ENCODE measurements around the gene USP9X. TPM values are rescaled to one million over a fixed set of nuclear protein-coding genes. Genes with fewer than 3 reads are reported as not detected.

Gene USP9X
- total and polyA plus RNA-seq, 12 donors, result 12.6 to 143 (median 86.7) TPM

GRCh38 chrX:41258871-41259270 is 173.6 kb downstream of the USP9X start:
- peaks cover 0 to 3% of the 10 kb centered on the region in 2 donors for H3K4me1 ChIP-seq (replicated peaks in 1 of 2)
- no peak for DNase-seq
- 87 to 91% (median 91%) methylated on average over 14 of the region's 14 CpGs for WGBS, 4 donors
- no peak for TF ChIP-seq POLR2A (IDR thresholded peaks at IDR 0.05)
- no peak for TF ChIP-seq CTCF (IDR thresholded peaks at IDR 0.05)
- no peaks in the 10 kb centered on the region for H3K36me3 ChIP-seq (replicated peaks in 1 of 2)
- peaks cover 11% of the 10 kb centered on the region for H3K27me3 ChIP-seq
- no peak overlapping the region for H3K4me3 ChIP-seq
- intact Hi-C loops (cut with DNase I), result no loop called here
- H3K27ac ChIP-seq, result no peak overlapping the region
- no peaks in the 10 kb centered on the region for H3K9me3 ChIP-seq (replicated peaks in 1 of 3)

DNA sequence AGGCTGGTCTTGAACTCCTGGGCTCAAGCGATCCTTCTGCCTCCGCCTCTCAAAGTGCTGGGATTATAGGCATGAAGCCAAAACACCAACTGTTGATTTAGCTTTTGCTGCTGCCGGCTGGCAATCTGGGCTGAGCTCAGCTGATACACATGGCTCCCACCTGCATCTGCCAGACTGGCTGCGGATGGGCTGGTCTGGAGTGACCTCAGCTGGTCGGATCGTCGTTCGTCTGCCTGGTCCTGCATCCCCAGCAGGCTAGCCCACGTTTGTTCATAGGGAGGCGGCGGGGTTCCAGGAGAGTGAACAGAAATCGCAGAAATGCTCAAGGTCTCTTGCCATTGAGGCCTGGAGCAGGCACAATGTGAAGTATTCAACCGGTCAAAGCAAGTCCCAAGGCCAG is 174.3 kb downstream of the USP9X start:
- peak in 1 of 7 donors; percentile 8 for DNase-seq
- H3K9me3 ChIP-seq (replicated peaks in 1 of 3), result no peaks in the 10 kb centered on the region
- peaks cover 11% of the 10 kb centered on the region for H3K27me3 ChIP-seq
- H3K27ac ChIP-seq, result no peak overlapping the region
- WGBS, 4 donors, result 53 to 100% (median 58%) methylated on average over 2 to 13 of the region's 13 CpGs
- no peak overlapping the region for H3K4me3 ChIP-seq
- intact Hi-C loops (cut with DNase I), result no loop called here
- TF ChIP-seq CTCF (IDR thresholded peaks at IDR 0.05) (no peak), POLR2A (IDR thresholded peaks at IDR 0.05) (no peak)
- no peaks in the 10 kb centered on the region for H3K36me3 ChIP-seq (replicated peaks in 1 of 2)
- no peaks in the 10 kb centered on the region for H3K4me1 ChIP-seq (replicated peaks in 1 of 2)

GRCh38 chrX:41265615-41266014 is 180.4 kb downstream of the USP9X start:
- Histone ChIP-seq H3K4me3 (no peak overlapping the region), H3K27me3 (peaks cover 4% of the 10 kb centered on the region), H3K27ac (no peak overlapping the region), H3K4me1 (replicated peaks in 1 of 2) (no peaks in the 10 kb centered on the region), H3K9me3 (replicated peaks in 1 of 3) (no peaks in the 10 kb centered on the region), H3K36me3 (replicated peaks in 1 of 2) (no peaks in the 10 kb centered on the region)
- 35 to 62% (median 49%) methylated on average over 8 of the region's 8 CpGs for WGBS, 4 donors
- peak in 6 of 7 donors; percentile 30 to 62 (median 44) for DNase-seq
- TF ChIP-seq POLR2A (IDR thresholded peaks at IDR 0.05) (peak in 1 of 2 donors; percentile 30), CTCF (IDR thresholded peaks at IDR 0.05) (no peak)
- intact Hi-C loops (cut with DNase I), result no loop called here

- H3K4me1 ChIP-seq (replicated peaks in 1 of 2), result peaks cover 7 to 13% of the 10 kb centered on the region in 2 donors
- no peak for DNase-seq
- 42 to 66% (median 57%) methylated on average over 2 of the region's 2 CpGs for WGBS, 4 donors
- TF ChIP-seq CTCF (IDR thresholded peaks at IDR 0.05) (no peak), POLR2A (IDR thresholded peaks at IDR 0.05) (no peak)
- no peak overlapping the region for H3K4me3 ChIP-seq
- no peak overlapping the region for H3K27ac ChIP-seq
- intact Hi-C loops (cut with DNase I), result no loop called here
- H3K27me3 ChIP-seq, result peaks cover 4% of the 10 kb centered on the region
- H3K9me3 ChIP-seq (replicated peaks in 1 of 3), result no peaks in the 10 kb centered on the region
- no peaks in the 10 kb centered on the region for H3K36me3 ChIP-seq (replicated peaks in 1 of 2)
Measured at GRCh38 chrX:41273638-41274037, 188.4 kb downstream of the USP9X start.

Data from adrenal gland (tissue), 12 donors.